Right lobe of liver (tissue), 6 donors: ENCODE results near the gene HEMK1. TPM values are rescaled to one million over a fixed set of nuclear protein-coding genes. Genes with fewer than 3 reads are reported as not detected.

Experiments
- ATAC-seq, 4 donors: fragments of 200-7000 bp; cut with Tn5 transposase; one replicate each; pipeline ENCODE4 v1.9.1; 2020; ENCODE audit warnings: mild to moderate bottlenecking in 4 of 4, moderate library complexity in 4 of 4
- DNase-seq, 3 donors: peaks; one replicate each; pipeline ENCODE4 v3.0.0-alpha.2; 2020
- H3K27ac ChIP-seq, 3 donors: fragments of 200-600 bp; one replicate each; pipeline ENCODE4 v1.8.0; 2022
- H3K27me3 ChIP-seq, 2 donors: fragments of 200-600 bp; one replicate each; pipeline ENCODE4 v1.8.0; 2022
- H3K36me3 ChIP-seq, 4 donors: fragments of 200-600 bp; sonication (generic) in 1 of 4; one replicate each; pipeline versions ENCODE4 v1.5.1 to v1.8.0; 2017 to 2022; ENCODE audit warnings: control low read depth in 1 of 4
- H3K4me1 ChIP-seq, 4 donors: fragments of 200-600 bp; sonication (generic) in 1 of 4; one replicate each; pipeline versions ENCODE4 v1.5.1 to v1.8.0; 2017 to 2022; ENCODE audit warnings: control low read depth in 1 of 4
- H3K4me3 ChIP-seq, 3 donors: fragments of 200-600 bp; one replicate each; pipeline ENCODE4 v1.8.0; 2022
- H3K9me3 ChIP-seq, 4 donors: fragments of 200-600 bp; sonication (generic) in 1 of 4; one replicate each; pipeline versions ENCODE4 v1.5.1 to v1.8.0; 2017 to 2022; ENCODE audit warnings: control low read depth in 1 of 4
- POLR2A ChIP-seq: fragments of 450-650 bp; IDR thresholded peaks from one replicate; pipeline ENCODE4 v1.6.1; 2017; ENCODE audit warnings: antibody characterized with exemption, mild to moderate bottlenecking
- WGBS: methylation state at CpG from one replicate; pipeline ENCODE4 v1.1.6; 2018; ENCODE audit warnings: low coverage, low lambda C conversion rate; ENCODE audit not compliant: insufficient coverage; ENCODE audit errors: missing lambda C conversion rate; 5-methylcytosine and 5-hydroxymethylcytosine counted together
- intact Hi-C, 2 donors: fragments of 100-400 bp; cut with DNase I; formaldehyde crosslinking; loops; one replicate each; pipeline versions ENCODE4 v1.11.2 to v1.14.1; 2022
- total RNA-seq, 6 experiments: library from RNA; depleted of rRNA in 2 of 6; stranded (reverse); fragments of >200 nt in 2 of 6; fragmentation: NEBNext Ultra II Directional in 3 of 6; extraction: Animal tissue kit (Norgen Biotek cat#: 25700) in 3 of 6; gene quantifications; one replicate each; pipeline versions ENCODE4 v1.1.0 to v1.2.4, GENCODE V29; 2016 to 2023
- TF ChIP-seq, protein P1 (sequence below), 4 donors: fragments of 200-600 bp in 3 of 4; fragments of 450-650 bp in 1 of 4; IDR thresholded peaks; one replicate each; pipeline versions ENCODE4 v1.5.1 to v1.8.0; 2016 to 2022; ENCODE audit warnings: antibody characterized with exemption in 4 of 4, mild to moderate bottlenecking in 2 of 4
- donor health status: DM: no; HTN: yes; CAD: no.
- donor health status: DM: no; HTN: no; CAD: no.
- donor health status: DM: no; HTN: no; CAD: no.
- donor health status: DM: no; HTN: yes; CAD: no.
- donor health status: DM: no; HTN: yes; CAD: no.

The HEMK1 gene
- total RNA-seq, 6 experiments from 2014 or later, result 10.5 to 19.4 (median 14.0) TPM

DNA sequence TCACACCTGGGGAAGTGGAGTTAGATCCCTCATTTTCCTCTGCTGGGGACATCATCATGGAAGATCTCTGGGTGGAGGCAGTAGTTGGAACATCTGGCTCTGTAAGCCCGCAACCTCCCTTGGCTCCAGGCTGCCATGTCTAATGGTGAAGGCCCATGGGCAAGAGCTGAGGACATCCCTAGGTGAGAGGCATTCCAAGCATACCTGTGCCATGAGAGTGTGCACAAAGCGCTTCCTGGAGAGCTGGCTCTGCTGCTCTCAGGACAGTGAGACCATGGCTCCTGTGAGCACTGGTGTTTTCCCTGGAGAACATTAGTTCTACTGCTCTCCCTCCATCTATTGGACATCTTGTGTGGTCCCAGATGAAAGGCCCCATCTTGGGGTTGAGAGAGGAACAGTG is 55.3 kb downstream of the HEMK1 start:
- ATAC-seq (no peak), DNase-seq (no peak)
- Histone ChIP-seq H3K36me3 (no peaks in the 10 kb centered on the region), H3K27me3 (no peaks in the 10 kb centered on the region), H3K27ac (no peak overlapping the region), H3K4me1 (no peaks in the 10 kb centered on the region), H3K9me3 (no peaks in the 10 kb centered on the region), H3K4me3 (no peak overlapping the region)
- no CpG with 5 or more reads among the region's 2 CpGs for WGBS
- TF ChIP-seq POLR2A, result no peak
- TF ChIP-seq, protein P1, sequence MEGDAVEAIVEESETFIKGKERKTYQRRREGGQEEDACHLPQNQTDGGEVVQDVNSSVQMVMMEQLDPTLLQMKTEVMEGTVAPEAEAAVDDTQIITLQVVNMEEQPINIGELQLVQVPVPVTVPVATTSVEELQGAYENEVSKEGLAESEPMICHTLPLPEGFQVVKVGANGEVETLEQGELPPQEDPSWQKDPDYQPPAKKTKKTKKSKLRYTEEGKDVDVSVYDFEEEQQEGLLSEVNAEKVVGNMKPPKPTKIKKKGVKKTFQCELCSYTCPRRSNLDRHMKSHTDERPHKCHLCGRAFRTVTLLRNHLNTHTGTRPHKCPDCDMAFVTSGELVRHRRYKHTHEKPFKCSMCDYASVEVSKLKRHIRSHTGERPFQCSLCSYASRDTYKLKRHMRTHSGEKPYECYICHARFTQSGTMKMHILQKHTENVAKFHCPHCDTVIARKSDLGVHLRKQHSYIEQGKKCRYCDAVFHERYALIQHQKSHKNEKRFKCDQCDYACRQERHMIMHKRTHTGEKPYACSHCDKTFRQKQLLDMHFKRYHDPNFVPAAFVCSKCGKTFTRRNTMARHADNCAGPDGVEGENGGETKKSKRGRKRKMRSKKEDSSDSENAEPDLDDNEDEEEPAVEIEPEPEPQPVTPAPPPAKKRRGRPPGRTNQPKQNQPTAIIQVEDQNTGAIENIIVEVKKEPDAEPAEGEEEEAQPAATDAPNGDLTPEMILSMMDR (IDR thresholded peaks at IDR 0.05), result no peak
- intact Hi-C loops, result loop anchor here in 1 of 2 donors (10.0 kb wide), 1 partner anchor 750 kb away; no protein-coding TSS in a partner anchor

DNA sequence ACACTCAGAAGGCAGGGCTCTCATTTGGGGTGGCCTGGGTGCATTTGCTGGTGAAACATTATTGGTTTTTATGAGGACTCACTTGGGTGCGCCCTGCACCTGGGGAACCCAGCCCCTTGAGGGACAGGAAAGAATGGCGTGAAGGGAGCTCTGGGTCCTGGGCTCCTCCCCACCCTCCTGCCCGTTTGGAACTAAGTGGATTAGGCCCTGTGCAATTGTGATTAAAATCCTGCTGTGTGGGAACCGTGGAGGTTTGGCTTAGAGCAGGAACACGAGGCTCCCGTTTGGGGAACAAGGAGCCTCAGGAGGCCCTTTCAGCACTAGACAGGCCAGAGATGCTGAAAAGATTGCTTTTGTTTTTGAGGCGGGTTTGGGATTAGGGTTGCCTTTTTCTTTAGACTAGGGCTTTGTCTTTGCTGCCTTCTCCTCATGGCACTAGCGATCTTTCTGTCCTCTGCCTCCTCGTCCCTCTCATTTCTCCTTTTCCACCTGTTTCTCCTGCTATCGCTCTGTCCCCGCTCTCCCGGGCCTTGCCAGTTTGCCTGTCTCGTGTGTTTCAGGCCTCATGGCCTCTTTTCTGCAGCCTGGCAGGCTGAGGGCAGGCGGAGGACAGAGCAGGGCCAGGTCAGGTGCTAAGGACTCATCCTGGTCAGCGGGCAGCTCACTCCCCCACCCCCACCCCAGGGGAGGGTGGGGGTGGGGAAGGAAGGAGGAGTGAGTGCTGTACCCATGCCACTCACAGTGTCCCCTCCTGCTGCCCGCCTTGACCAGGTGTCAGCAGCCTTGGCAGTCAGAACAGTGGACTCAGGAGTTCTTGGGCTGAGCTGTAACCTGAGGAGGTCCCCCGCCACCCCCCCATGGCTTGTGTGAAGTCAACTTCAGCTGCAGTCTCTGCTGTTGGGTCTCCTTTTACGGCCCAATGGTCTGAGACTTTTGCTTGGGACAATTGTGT is 56.2 kb downstream of the HEMK1 start:
- H3K36me3 ChIP-seq, result no peaks in the 10 kb centered on the region
- H3K27ac ChIP-seq, result no peak overlapping the region
- no peak for DNase-seq
- TF ChIP-seq, protein P1 (IDR thresholded peaks at IDR 0.05), result no peak
- TF ChIP-seq POLR2A, result no peak
- intact Hi-C loops, result loop anchor here in 1 of 2 donors (10.0 kb wide), 1 partner anchor 749 kb away; no protein-coding TSS in a partner anchor
- no peaks in the 10 kb centered on the region for H3K9me3 ChIP-seq
- 76% methylated on average over 13 of the region's 18 CpGs for WGBS
- H3K4me3 ChIP-seq, result no peak overlapping the region
- no peak for ATAC-seq
- H3K4me1 ChIP-seq, result no peaks in the 10 kb centered on the region
- H3K27me3 ChIP-seq, result no peaks in the 10 kb centered on the region

DNA sequence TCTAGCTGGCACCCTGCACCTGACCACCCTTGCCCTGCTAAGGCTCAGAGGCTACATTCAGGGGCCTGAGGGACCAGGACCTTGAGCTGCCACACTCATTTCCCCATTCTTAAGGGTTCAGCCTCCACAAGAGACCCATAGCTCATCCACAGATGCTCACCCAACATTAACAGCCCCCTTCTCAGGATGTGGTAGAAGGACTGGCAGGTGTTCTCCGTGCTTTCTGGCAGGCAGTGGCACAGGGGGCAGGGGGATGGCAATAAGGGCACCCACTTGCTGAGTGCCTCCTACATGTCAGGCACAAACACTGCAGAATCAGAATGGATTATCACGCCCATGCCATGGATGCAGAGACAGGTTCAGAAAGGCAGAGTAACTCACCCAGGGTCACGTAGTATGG is 57.1 kb downstream of the HEMK1 start:
- ATAC-seq (no peak), DNase-seq (no peak)
- Histone ChIP-seq H3K9me3 (no peaks in the 10 kb centered on the region), H3K36me3 (no peaks in the 10 kb centered on the region), H3K27ac (no peak overlapping the region), H3K27me3 (no peaks in the 10 kb centered on the region), H3K4me1 (no peaks in the 10 kb centered on the region), H3K4me3 (no peak overlapping the region)
- intact Hi-C loops, result loop anchor here in 1 of 2 donors (10.0 kb wide), 1 partner anchor 748 kb away; no protein-coding TSS in a partner anchor
- WGBS, result 100% methylated on average over 1 of the region's 3 CpGs
- no peak for TF ChIP-seq POLR2A
- TF ChIP-seq, protein P1 (IDR thresholded peaks at IDR 0.05), result no peak

DNA sequence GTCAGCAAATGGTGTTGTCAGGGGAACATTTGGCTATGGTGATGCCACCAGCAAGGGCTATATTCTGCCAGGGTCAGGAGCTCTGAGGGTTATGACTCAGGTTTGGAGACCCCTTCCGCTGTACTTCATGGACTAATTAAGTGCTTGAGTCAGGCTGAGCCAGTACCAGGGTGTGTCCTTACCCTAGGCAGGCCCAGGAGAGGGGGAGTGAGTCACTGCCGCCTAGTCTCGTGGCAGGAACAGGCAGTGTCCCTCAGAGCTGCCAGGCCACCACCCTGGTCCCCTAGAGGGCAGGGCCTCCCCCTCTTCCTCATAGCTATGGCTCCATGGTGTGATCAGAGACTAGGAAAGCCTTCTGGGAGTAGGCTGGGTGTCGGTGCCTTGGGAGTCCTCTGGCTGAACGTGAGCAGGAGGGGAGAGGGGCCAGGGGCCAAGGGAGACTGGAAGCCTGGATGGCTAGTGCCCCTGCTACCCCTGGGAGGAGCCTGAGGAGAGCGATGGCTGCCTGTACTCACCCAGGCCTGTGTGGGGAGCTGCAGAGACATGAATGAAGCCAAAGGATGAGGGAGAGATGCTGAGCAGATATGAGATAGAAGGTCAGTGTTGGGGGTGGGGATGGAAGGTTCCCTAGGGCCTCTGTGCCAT is 58.2 kb downstream of the HEMK1 start:
- Histone ChIP-seq H3K4me3 (no peak overlapping the region), H3K36me3 (no peaks in the 10 kb centered on the region), H3K4me1 (no peaks in the 10 kb centered on the region), H3K27ac (no peak overlapping the region), H3K9me3 (no peaks in the 10 kb centered on the region), H3K27me3 (no peaks in the 10 kb centered on the region)
- ATAC-seq (peak in 2 of 4 donors; percentile 28 to 65), DNase-seq (no peak)
- 20% methylated on average over 1 of the region's 6 CpGs for WGBS
- no peak for TF ChIP-seq POLR2A
- TF ChIP-seq, protein P1 (IDR thresholded peaks at IDR 0.05), result no peak
- intact Hi-C loops, result loop anchor here in 1 of 2 donors (10.0 kb wide), 1 partner anchor 747 kb away; no protein-coding TSS in a partner anchor
